GM04504 (cell line): ENCODE data around the gene VAV1.

Source experiments
- DNase-seq: peaks from one replicate; pipeline ENCODE4 v3.0.0-alpha.2; 2012; ENCODE audit warnings: low read depth

Gene VAV1

GRCh38 chr19:6894313-6894712, 121.8 kb downstream of the VAV1 start:
- no peak for DNase-seq

- DNase-seq = no peak
Measured at GRCh38 chr19:6903446-6903845, 130.9 kb downstream of the VAV1 start.

- DNase-seq = no peak
Measured at GRCh38 chr19:6906559-6907060, 134.1 kb downstream of the VAV1 start.
